DOHH2 (cell line): ENCODE data around the gene FAM78A.

Experiments
- EZH2phosphoT487 ChIP-seq: fragments of 200-600 bp; sonication (generic); IDR thresholded peaks from 2 replicates; pipeline ENCODE4 v1.6.1; 2017; ENCODE audit warnings: borderline replicate concordance, mild to moderate bottlenecking, antibody characterized with exemption, low read length, moderate library complexity, mixed read lengths
- TF ChIP-seq, protein P1 (sequence below): fragments of 200-600 bp; sonication (generic); IDR thresholded peaks from one replicate; pipeline ENCODE4 v1.5.1; 2014; ENCODE audit warnings: antibody characterized with exemption, mild to moderate bottlenecking, low read depth, low read length; ENCODE audit not compliant: poor library complexity, severe bottlenecking

DNA sequence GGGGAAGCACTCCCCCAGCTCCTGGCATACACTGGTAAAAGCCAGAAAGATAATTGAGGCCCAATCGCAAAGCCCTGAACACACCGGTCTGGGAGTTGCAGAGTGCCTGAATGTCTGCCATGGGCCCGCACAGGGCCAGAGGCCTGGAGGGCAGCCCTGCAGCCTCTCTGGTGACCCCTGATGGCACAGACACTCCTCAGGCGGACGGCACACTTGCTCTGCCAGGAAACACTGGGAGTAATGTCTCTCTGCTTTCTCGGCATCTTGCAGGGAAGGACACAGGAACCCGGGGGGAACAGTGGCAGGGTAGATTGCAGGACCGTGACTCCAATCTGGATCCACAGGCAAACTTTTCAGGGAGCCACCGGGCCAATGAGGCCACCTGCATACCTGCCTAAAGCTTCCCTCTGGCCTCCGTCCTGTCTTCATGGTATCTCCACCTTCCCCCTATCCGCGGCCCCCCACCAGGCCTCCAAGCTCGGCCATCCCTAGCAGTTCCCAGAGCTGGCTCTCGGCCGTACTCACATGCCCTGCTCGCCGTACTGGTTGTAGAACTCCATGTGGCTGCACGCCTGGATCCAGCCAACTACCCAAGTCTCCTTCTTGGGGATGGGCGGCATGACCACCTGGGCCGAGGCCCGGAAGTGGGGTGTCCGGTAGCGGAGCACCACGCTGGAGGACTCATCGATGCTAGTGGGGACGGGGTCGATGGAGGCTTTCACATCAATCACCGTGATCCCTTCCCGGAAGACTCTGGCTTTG, 797 bp downstream of the FAM78A start:
- TF ChIP-seq, protein P1, sequence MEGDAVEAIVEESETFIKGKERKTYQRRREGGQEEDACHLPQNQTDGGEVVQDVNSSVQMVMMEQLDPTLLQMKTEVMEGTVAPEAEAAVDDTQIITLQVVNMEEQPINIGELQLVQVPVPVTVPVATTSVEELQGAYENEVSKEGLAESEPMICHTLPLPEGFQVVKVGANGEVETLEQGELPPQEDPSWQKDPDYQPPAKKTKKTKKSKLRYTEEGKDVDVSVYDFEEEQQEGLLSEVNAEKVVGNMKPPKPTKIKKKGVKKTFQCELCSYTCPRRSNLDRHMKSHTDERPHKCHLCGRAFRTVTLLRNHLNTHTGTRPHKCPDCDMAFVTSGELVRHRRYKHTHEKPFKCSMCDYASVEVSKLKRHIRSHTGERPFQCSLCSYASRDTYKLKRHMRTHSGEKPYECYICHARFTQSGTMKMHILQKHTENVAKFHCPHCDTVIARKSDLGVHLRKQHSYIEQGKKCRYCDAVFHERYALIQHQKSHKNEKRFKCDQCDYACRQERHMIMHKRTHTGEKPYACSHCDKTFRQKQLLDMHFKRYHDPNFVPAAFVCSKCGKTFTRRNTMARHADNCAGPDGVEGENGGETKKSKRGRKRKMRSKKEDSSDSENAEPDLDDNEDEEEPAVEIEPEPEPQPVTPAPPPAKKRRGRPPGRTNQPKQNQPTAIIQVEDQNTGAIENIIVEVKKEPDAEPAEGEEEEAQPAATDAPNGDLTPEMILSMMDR: peak; percentile 45
- TF ChIP-seq EZH2phosphoT487: no peak
